Activated CD8-positive, alpha-beta memory T cell treated with anti-CD3 and anti-CD28 coated beads for 24 hours (primary cell): ENCODE data around the gene BAG5.

Source experiments
- DNase-seq: peaks from one replicate; pipeline ENCODE4 v3.0.0-alpha.2; 2020

BAG5 gene

GRCh38 chr14:103546652-103547454 lies 15.6 kb downstream of the BAG5 start:
- DNase-seq: peak; percentile 93

GRCh38 chr14:103545915-103546651 lies 16.4 kb downstream of the BAG5 start:
- no peak for DNase-seq

GRCh38 chr14:103545219-103545914 lies 17.1 kb downstream of the BAG5 start:
- no peak for DNase-seq

GRCh38 chr14:103544388-103545218 lies 17.9 kb downstream of the BAG5 start:
- no peak for DNase-seq

GRCh38 chr14:103543721-103544387 lies 18.6 kb downstream of the BAG5 start:
- DNase-seq: no peak

DNA sequence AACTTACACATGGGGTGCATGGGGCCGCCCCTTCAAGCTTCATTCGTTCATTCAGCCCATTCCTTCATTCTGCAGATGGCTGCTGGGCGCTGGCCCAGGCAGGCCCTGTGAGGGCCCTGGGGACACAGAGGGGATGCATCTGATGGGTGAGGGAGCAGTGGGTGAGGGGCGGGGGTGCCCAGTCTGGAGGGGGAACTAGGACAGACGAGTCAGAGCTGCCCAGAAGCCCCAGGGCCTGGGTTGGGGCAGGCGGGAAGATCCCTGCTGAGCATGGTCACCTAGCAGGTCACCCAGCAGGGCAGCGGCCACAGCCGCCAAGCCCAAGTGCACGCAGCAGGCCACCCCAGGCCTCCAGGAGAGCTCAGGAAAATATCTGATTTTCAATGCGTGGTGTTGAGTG lies 19.3 kb downstream of the BAG5 start:
- no peak for DNase-seq

DNA sequence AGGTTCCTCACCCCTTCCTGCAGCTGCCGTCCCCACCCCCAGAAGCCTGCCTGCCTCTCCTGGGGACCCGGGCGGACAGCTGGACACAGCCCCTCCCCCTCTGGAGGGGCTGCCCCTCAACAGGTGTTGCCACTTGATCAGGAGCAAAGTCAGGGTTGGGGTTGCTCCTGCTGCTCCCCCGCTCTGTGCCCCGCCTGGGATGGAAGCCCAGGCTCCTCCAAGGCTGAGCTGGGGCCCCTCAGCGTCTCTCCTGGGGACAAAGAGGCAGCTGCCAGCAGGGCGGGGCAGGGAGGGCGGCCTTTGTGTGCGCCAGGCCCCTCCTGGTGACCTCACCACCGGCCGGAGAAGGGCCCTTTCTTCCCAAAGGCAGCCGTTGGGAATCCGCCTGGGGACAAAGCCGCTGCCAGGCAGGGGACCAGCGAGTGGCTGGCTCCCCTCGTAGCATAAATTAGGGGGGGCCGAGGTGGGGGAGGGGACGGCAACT lies 19.8 kb downstream of the BAG5 start:
- DNase-seq: no peak

GRCh38 chr14:103541709-103542604 lies 20.5 kb downstream of the BAG5 start:
- no peak for DNase-seq

- no peak for DNase-seq
Observed at GRCh38 chr14:103540821-103541708, 21.4 kb downstream of the BAG5 start.

DNA sequence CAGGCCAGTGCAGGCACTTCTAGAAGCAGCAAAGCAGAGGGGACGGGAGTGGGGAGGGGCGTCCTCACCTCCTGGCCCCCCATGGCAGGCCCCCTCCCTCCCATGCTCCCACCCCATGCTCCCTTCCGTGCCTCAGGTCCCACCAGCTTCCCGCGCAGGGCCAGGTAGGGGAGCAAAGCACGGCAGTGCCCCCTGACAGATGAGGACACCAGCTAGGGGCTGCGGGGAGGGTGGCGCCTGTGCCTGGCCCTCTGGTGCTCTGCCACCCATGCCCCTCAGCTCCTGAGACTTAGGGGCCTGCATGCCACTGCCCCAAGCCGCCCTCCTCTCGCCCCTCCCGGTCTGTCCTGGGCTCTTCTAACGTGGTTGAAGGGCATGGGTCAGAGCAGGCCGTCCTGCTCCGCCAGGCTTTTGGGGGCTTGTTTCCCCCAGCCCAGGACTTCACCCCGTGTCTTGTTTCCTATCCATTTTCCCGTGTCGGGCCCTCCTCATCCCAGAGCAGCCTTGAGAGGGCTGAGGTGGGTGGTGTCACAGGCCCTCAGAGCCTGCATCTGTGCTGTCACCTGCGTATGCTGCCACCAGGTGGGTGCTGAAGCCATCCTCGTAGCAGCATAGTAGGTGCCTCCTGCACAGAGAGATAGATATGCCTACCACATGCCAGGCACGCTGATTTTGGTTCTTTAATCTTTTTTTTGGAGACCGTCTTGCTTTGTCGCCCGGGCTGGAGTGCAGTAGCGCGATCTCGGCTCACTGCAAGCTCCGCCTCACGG lies 23.2 kb downstream of the BAG5 start:
- DNase-seq: no peak

DNA sequence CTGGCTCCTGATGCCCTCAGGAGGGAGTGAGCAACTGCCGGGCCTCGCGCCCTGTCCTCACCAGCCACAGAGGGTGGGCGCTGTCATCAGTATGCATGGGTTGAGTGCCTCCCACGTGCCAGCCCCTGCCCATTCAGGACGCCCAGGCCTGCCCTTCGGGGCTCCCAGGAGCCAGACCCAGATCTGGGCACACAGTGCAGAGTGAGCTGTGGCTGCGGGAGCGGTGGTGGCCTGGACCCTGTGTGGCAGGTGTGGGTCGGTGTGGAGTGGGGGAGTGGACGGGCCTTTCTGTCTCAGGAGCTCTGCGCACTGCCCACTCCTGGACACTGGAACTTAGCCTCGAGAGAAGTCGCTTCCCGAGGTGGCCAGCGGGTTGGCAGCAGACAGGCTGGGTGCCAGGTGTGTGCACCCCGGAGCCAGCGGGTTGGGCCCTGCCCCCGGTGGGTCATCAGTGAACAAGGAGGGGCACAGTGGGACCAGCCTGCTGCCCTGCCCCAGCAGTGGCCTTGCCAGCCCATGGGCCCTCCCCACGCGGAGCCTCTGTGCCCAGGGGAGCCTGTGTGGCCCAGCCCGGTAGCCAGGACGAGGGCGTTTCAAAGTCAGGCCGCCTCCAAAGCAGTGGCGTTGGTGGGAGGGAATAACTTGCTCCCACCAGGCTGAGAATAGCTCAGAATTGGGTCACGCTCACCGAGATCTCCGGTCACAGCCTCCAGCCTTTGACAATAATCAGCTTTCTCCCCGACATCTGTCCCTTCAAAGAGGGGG lies 24.0 kb downstream of the BAG5 start:
- DNase-seq: no peak

DNA sequence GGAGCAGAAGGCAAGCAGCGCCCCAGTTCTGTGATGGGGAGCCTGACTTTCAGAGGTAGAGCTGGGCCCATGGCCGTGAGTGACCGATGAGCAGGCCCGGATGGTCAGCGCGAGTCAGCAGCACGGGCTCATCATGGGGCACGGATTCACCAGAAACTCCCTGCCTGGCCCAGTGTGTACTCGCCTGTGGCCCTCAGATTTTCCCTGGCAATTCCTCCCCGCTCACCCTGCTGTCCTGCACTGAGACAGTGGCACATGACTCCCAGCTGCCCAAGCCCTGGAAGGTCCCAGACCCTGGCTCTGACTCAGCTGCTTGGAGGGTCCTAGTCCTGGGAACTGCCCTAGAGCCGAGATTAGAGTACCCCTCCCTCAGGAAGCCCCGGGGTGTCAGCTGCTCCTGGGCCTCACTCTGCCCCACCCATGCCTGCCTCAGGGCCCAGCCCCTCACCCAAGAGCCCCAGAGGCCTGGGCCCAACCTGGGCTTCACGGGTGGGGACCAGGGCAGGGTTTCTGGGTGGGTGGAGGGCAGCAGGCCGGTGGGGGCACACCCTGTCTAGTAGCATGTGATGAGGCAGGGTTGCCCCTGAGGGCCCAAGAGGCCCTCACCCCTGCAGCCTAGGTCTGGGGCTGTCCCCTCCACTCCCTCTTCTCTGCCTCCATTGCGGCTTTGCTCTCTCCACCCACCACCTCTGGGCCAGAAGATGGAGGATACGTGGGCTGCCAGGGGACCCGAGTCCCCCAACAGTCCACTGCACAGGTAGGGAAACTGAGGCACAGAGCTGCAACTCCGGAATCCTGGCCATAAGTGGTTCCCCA lies 25.1 kb downstream of the BAG5 start:
- DNase-seq: no peak

GRCh38 chr14:103536693-103537092 lies 25.8 kb downstream of the BAG5 start:
- no peak for DNase-seq

DNA sequence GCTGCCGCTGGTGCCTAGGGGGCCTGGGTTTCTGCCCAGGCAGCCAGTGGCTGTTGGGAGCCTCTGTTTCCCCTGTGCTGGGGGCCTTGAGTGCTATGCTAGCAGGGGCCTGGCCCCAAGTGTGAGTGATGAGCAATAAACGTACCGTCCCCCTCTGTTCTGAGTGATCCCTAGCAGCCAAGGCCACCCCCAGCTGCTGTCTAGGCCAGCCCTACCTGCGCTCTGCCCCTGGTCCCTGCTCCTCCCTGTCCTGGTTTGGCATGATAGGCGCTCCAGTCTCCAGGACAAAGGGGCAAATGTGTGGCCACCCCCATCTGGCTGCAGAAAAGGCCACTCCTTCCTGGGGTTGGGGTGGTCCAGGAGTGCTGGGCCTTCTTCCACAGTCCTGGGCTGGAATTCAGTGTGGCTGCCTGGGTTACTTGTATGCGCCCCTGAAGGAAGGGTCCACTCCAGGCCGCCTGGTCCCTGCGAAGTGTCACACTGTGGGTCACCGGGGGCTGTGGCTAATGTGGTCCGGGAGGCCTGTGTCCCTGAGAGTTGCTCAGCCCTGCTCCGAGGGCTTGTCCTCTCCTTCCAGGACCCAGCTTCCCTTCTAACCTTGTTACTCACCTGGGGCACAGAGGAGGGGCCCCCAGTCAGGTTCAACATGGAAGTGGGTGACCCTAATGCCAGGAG lies 26.4 kb downstream of the BAG5 start:
- DNase-seq: no peak

DNA sequence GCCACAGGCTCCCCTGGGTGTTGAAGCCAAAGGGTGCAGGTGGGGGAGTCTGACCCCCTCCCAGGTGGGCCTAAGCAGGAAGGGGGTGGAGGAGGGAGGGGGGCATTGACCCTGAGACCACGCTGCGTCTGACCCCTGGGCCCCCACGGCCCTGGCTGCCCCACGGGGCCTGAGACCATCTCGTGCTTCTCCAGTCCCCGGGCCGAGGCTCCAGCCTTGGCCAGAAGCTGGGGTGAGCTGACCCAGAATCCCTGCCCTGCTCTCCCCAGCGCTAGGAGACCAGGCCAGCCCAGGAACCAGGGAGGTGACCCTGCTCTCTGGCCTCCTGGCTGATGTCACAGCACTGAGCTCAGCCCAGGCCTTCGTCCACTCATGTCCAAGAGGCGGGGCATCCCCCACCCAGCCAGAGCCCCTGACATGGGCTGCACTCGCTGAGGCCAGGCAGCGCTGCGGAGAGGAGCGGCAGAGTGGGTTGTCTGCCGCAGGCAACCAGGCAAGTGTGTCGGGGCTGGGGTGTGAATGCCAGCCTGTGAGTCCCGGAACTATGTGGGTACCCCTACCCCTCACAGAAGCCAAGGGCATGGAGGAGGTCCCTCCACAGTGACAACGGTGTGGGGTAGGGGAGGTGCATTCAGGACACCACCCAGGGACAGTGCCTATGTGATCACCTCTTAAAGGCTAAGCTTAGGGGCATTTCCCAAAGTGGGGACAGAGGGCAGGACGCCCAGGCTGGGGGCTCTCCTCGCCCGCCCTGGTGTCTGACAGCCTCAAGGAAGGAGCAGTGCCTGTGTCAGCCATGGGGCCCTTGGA lies 27.2 kb downstream of the BAG5 start:
- no peak for DNase-seq

DNA sequence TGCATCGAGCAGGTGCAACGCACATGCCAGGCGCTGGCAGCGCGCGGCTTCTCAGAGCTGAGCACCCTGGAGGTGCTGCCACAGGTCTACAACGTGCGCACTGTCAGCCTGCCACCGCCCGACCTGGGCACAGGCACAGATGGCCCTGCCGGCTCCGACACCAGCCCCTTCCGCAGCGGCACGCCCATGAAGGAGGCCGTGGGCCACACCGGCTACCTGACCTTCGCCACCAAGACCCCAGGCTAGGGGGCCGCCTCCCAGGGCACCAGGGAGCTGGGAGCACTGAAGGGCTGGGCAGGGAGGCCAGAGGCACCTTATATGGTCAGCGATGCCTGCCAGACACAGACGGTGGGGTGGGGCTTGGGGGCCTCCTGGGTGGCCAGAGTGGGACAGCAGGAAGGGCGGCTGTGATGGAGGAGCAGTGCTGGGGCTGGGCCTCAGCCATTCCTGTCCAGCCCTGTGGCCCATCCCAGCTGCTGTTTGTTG lies 27.8 kb downstream of the BAG5 start:
- DNase-seq: no peak
